ENCODE results near the gene ZNF740. TPM values are rescaled to one million over a fixed set of nuclear protein-coding genes. Genes with fewer than 3 reads are reported as not detected.

The ZNF740 gene
- total RNA-seq, 1 experiment from 2014 or later = 41.2 TPM

DNA sequence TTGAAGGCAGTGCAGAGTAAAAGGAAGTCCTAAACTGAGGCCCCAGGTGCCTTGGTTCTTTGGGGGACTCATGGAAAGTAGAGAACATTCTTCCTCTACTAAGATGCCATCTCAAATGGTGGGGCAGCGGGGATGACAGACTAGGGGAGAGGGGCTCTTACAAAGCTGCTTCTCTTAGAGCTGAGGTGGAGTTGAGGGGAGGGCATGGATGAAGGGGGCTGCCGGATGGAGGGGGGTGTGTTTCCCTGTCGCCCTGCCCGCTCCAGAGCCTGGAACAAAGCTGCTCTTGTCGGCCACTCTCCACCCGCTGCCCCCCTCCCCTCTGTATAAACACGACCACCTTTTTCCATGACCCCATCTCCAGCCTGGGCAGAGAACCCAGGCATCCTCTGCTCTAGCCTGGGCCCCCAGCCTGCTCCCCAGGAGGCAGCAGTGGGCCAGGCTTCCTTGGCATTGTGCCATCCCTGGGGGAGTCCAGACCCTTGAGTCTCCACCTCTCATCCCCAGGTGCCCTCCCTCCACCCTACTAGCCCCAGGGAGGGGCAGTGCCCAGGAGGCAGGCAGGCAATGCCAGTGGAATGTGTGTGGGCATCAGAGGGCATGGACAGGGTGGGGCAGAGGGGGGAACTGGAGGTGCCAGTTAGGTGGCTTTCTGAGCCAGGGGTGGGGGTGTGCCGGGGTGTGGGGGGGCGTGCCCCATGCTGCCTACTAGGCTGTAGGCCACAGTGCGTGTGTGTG is 49.8 kb downstream of the ZNF740 start:
- Histone ChIP-seq H3T11ph (ENCODE audit: low read length) (no peak overlapping the region), H3K56ac (ENCODE audit: insufficient read length, low read depth, low read length) (no peak overlapping the region), H2AFZ (ENCODE audit: low read length) (no peak overlapping the region), H3K14ac (ENCODE audit: insufficient read depth, low read length) (no peak overlapping the region), H2AK5ac (ENCODE audit: insufficient read length, low read length) (no peak overlapping the region), H3K79me1 (ENCODE audit: insufficient read depth, low read depth, low read length, poor library complexity, severe bottlenecking) (no peaks in the 10 kb centered on the region), H4K20me1 (ENCODE audit: control insufficient read depth, insufficient read depth, insufficient read length) (no peaks in the 10 kb centered on the region), H4K91ac (ENCODE audit: insufficient read length, low read depth, low read length) (no peak overlapping the region), H3K9me3 (ENCODE audit: control insufficient read depth, low read depth, low read length) (no peaks in the 10 kb centered on the region), H3K4me1 (ENCODE audit: insufficient read depth, low read length) (peaks cover 23% of the 10 kb centered on the region; the same call in 1 of the 2 replicates), H3K27ac (ENCODE audit: insufficient read length, low read depth, low read length) (no peak overlapping the region), H2BK15ac (ENCODE audit: low read depth, low read length) (no peak overlapping the region), H3K27me3 (ENCODE audit: insufficient read depth, low read length) (no peaks in the 10 kb centered on the region; the same call in 1 of the 2 replicates), H3K23me2 (ENCODE audit: insufficient read length, low read depth, low read length, poor library complexity, severe bottlenecking) (peaks cover 16% of the 10 kb centered on the region), H2BK120ac (ENCODE audit: low read depth, low read length, poor library complexity, severe bottlenecking) (no peak overlapping the region), H2BK5ac (ENCODE audit: insufficient read length, low read length) (no peak overlapping the region), H3K4ac (ENCODE audit: low read depth, low read length) (no peak overlapping the region), H3K18ac (ENCODE audit: insufficient read length, low read depth, low read length) (no peak overlapping the region), H4K8ac (replicated peaks; ENCODE audit: insufficient read length, low read depth, low read length) (no peak overlapping the region), H2BK20ac (ENCODE audit: low read depth, low read length, poor library complexity, severe bottlenecking) (no peak overlapping the region), H3K79me2 (ENCODE audit: insufficient read depth, low read length) (no peaks in the 10 kb centered on the region), H3K9ac (ENCODE audit: extremely low read depth, insufficient read length, low read length) (no peak overlapping the region), H3K4me2 (ENCODE audit: insufficient read depth, insufficient read length, low read length) (peak overlapping the region; percentile 94), H4K5ac (ENCODE audit: insufficient read length, low read depth, low read length) (no peak overlapping the region), H2BK12ac (ENCODE audit: insufficient read length, low read depth, low read length) (no peak overlapping the region), H3K23ac (ENCODE audit: insufficient read length, low read depth, low read length) (no peak overlapping the region)
- Mint-ChIP-seq H3K27me3 (ENCODE audit: low read depth) (peaks cover 12% of the 10 kb centered on the region), H3K9me3 (no peaks in the 10 kb centered on the region), H3K4me3 (peak overlapping the region; percentile 12 to 70; a peak in 3 of 5 replicates), H3K27ac (peak overlapping the region in 2 of 3 experiments; percentile 10 to 20; a peak in 2 of 7 replicates), H3K4me1 (peaks cover 75 to 80% of the 10 kb centered on the region in 2 experiments), H3K36me3 (ENCODE audit: insufficient read depth in 1 of 3, low read depth in 3 of 3) (peaks cover 6 to 17% (median 12%) of the 10 kb centered on the region in 3 experiments; a peak in 6 of 7 replicates)
- WGBS (ENCODE audit: extremely low coverage, insufficient read length, low lambda C conversion rate) = no CpG with 5 or more reads among the region's 10 CpGs
- peak; percentile 23 for DNase-seq
- TF ChIP-seq, protein P1, sequence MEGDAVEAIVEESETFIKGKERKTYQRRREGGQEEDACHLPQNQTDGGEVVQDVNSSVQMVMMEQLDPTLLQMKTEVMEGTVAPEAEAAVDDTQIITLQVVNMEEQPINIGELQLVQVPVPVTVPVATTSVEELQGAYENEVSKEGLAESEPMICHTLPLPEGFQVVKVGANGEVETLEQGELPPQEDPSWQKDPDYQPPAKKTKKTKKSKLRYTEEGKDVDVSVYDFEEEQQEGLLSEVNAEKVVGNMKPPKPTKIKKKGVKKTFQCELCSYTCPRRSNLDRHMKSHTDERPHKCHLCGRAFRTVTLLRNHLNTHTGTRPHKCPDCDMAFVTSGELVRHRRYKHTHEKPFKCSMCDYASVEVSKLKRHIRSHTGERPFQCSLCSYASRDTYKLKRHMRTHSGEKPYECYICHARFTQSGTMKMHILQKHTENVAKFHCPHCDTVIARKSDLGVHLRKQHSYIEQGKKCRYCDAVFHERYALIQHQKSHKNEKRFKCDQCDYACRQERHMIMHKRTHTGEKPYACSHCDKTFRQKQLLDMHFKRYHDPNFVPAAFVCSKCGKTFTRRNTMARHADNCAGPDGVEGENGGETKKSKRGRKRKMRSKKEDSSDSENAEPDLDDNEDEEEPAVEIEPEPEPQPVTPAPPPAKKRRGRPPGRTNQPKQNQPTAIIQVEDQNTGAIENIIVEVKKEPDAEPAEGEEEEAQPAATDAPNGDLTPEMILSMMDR (conservative IDR thresholded peaks at IDR 0.05) = no peak
